CD4-positive, alpha-beta T cell (primary cell): ENCODE measurements around the gene PLCB1. TPM values are rescaled to one million over a fixed set of nuclear protein-coding genes. Genes with fewer than 3 reads are reported as not detected.

ENCODE experiments used
- ATAC-seq: fragments of 200-7000 bp; cut with Tn5 transposase; one replicate; pipeline ENCODE4 v1.10.0; 2022; ENCODE audit warnings: mild to moderate bottlenecking; ENCODE audit not compliant: poor library complexity
- CTCF ChIA-PET: fragments of 350-600 bp; sonication (Branson Sonifier 250); formaldehyde crosslinking; loops from one replicate; lab custom pipeline; 2021; ENCODE audit warnings: antibody characterized with exemption, inconsistent platforms; lab: Charles Lee
- POLR2A ChIA-PET: fragments of 350-600 bp; sonication (Branson Sonifier 250); formaldehyde crosslinking; loops from one replicate; lab custom pipeline; 2021; ENCODE audit warnings: antibody characterized with exemption, inconsistent platforms; lab: Charles Lee
- DNase-seq, 14 experiments: peaks; one replicate each; pipeline ENCODE4 v3.0.0-alpha.2; 2013 to 2020; ENCODE audit warnings: mixed read lengths in 2 of 14
- H3K27ac ChIP-seq, 2 donors: one replicate each; pipeline versions ENCODE4 v1.5.1 to v1.7.0; 2013; ENCODE audit warnings: low read length in 2 of 2, low read depth in 1 of 2, mild to moderate bottlenecking in 1 of 2
- H3K27me3 ChIP-seq, 2 experiments: 1 replicate in 1 of 2; 2 replicates in 1 of 2; pipeline versions ENCODE4 v1.6.1 to v1.7.0; 2013; ENCODE audit warnings: low read length in 2 of 2, control low read depth in 1 of 2, mild to moderate bottlenecking in 1 of 2, moderate library complexity in 1 of 2; ENCODE audit not compliant: insufficient read depth in 2 of 2, control insufficient read depth in 1 of 2
- H3K36me3 ChIP-seq: one replicate; pipeline ENCODE4 v1.6.1; 2013; ENCODE audit warnings: low read length, control low read depth; ENCODE audit not compliant: insufficient read depth
- H3K4me1 ChIP-seq: one replicate; pipeline ENCODE4 v1.6.1; 2013; ENCODE audit warnings: low read length, control low read depth; ENCODE audit not compliant: insufficient read depth
- H3K4me3 ChIP-seq: one replicate; pipeline ENCODE4 v1.5.1; 2013; ENCODE audit warnings: mild to moderate bottlenecking, low read length, moderate library complexity
- H3K9me3 ChIP-seq, 2 experiments: 1 replicate in 1 of 2; 2 replicates in 1 of 2; pipeline versions ENCODE4 v1.6.1 to v1.7.0; 2013; ENCODE audit warnings: low read length in 2 of 2, mild to moderate bottlenecking in 2 of 2, control low read depth in 1 of 2, moderate library complexity in 1 of 2; ENCODE audit not compliant: control insufficient read depth in 1 of 2, insufficient read depth in 1 of 2
- H3K27ac Mint-ChIP-seq: one replicate; pipeline ENCODE4 v1.8.0; 2020; ENCODE audit warnings: mixed read lengths
- H3K27me3 Mint-ChIP-seq: one replicate; pipeline ENCODE4 v1.8.0; 2021; ENCODE audit warnings: mixed read lengths
- H3K36me3 Mint-ChIP-seq: one replicate; pipeline ENCODE4 v1.8.0; 2021; ENCODE audit warnings: low read depth, mixed read lengths
- H3K4me1 Mint-ChIP-seq: one replicate; pipeline ENCODE4 v1.8.0; 2021; ENCODE audit warnings: low read depth, mixed read lengths
- H3K4me3 Mint-ChIP-seq: one replicate; pipeline ENCODE4 v1.8.0; 2020; ENCODE audit warnings: mild to moderate bottlenecking, mixed read lengths
- H3K9me3 Mint-ChIP-seq: one replicate; pipeline ENCODE4 v1.8.0; 2020; ENCODE audit warnings: mixed read lengths
- CTCF ChIP-seq: fragments of 200-600 bp; IDR thresholded peaks from one replicate; pipeline ENCODE4 v1.8.0; 2022; ENCODE audit warnings: antibody characterized with exemption, mild to moderate bottlenecking
- intact Hi-C, 2 experiments: fragments of 100-400 bp; cut with DNase I in 1 of 2; cut with micrococcal nuclease in 1 of 2; formaldehyde crosslinking; loops; one replicate each; pipeline versions ENCODE4 v1.15.1 to v1.9.0; 2023 to 2025; cut with DNase I, micrococcal nuclease
- total RNA-seq, 174 experiments: library from RNA in 2 of 174; stranded (reverse) in 2 of 174; gene quantifications; one replicate each; pipeline ENCODE4 v1.2.3 and lab custom pipeline; 2021 to 2026

PLCB1 gene
- total RNA-seq, 2 experiments from 2014 or later: 3.8 to 5.6 TPM

DNA sequence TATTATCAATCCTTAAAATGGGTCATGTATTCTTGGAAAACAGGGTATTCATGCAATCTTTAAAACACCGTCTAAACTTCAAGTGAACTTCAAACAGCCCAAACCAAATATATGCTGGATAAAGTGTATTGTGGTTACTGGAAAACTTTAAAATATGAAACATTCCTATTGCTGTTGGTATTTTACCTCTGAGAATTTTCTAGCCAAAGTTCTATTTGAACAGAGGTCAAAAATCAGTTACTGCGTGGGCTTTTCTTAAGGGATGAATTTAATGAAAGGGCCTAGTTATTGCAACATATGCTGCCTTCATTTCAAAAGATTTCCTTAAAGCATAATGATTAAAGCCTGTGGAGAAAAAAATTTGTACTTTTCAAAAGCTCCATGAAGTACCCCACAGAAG lies 436.0 kb downstream of the PLCB1 start:
- Histone ChIP-seq H3K9me3 (no peaks in the 10 kb centered on the region), H3K27ac (no peak overlapping the region), H3K4me1 (no peaks in the 10 kb centered on the region), H3K36me3 (no peaks in the 10 kb centered on the region), H3K4me3 (no peak overlapping the region), H3K27me3 (no peaks in the 10 kb centered on the region)
- no peaks in the 10 kb centered on the region for H3K4me1 Mint-ChIP-seq
- intact Hi-C loops: no loop called here
- DNase-seq (no peak), ATAC-seq (no peak)
- peaks cover 4% of the 10 kb centered on the region for H3K9me3 Mint-ChIP-seq
- H3K27me3 Mint-ChIP-seq: no peaks in the 10 kb centered on the region
- POLR2A ChIA-PET: no interaction called here
- CTCF ChIA-PET: no interaction called here
- no peak for TF ChIP-seq CTCF
- H3K4me3 Mint-ChIP-seq: no peak overlapping the region
- H3K36me3 Mint-ChIP-seq: no peaks in the 10 kb centered on the region
- no peak overlapping the region for H3K27ac Mint-ChIP-seq

- H3K4me3 ChIP-seq: no peak overlapping the region
- Mint-ChIP-seq H3K9me3 (peaks cover 4% of the 10 kb centered on the region), H3K27ac (no peak overlapping the region), H3K4me3 (no peak overlapping the region), H3K4me1 (no peaks in the 10 kb centered on the region), H3K27me3 (no peaks in the 10 kb centered on the region), H3K36me3 (no peaks in the 10 kb centered on the region)
- no peak for ATAC-seq
- intact Hi-C loops: no loop called here
- no peaks in the 10 kb centered on the region for H3K36me3 ChIP-seq
- no peaks in the 10 kb centered on the region for H3K27me3 ChIP-seq
- H3K4me1 ChIP-seq: no peaks in the 10 kb centered on the region
- no peaks in the 10 kb centered on the region for H3K9me3 ChIP-seq
- POLR2A ChIA-PET: interaction anchor here (0.6 kb wide), 1 partner anchor 11 kb away, joined by 4 read pairs; no protein-coding TSS in a partner anchor
- no peak for DNase-seq
- no peak for TF ChIP-seq CTCF
- H3K27ac ChIP-seq: no peak overlapping the region
- CTCF ChIA-PET: no interaction called here
Measured at GRCh38 chr20:8569766-8570165, 437.7 kb downstream of the PLCB1 start.

GRCh38 chr20:8571611-8572010 lies 439.5 kb downstream of the PLCB1 start:
- Histone ChIP-seq H3K27ac (no peak overlapping the region), H3K9me3 (no peaks in the 10 kb centered on the region), H3K4me1 (no peaks in the 10 kb centered on the region), H3K36me3 (no peaks in the 10 kb centered on the region), H3K27me3 (no peaks in the 10 kb centered on the region), H3K4me3 (no peak overlapping the region)
- H3K36me3 Mint-ChIP-seq: no peaks in the 10 kb centered on the region
- no peaks in the 10 kb centered on the region for H3K27me3 Mint-ChIP-seq
- no peak overlapping the region for H3K27ac Mint-ChIP-seq
- H3K4me1 Mint-ChIP-seq: no peaks in the 10 kb centered on the region
- ChIA-PET CTCF (no interaction called here), POLR2A (no interaction called here)
- no peak overlapping the region for H3K4me3 Mint-ChIP-seq
- intact Hi-C loops: no loop called here
- no peak for ATAC-seq
- peaks cover 4% of the 10 kb centered on the region for H3K9me3 Mint-ChIP-seq
- no peak for DNase-seq
- no peak for TF ChIP-seq CTCF
